H9 (cell line): ENCODE results near the gene IFI27L1. TPM values are rescaled to one million over a fixed set of nuclear protein-coding genes. Genes with fewer than 3 reads are reported as not detected.

Experiments
- DNase-seq: peaks from one replicate; pipeline ENCODE4 v3.0.0-alpha.2; 2017
- H2AFZ ChIP-seq: one replicate; pipeline ENCODE4 v1.6.1; 2013; ENCODE audit warnings: mild to moderate bottlenecking, low read length, control low read depth, moderate library complexity
- H2AK5ac ChIP-seq: 2 replicates; pipeline ENCODE4 v1.6.1; 2013; ENCODE audit warnings: low read length, control low read depth, mixed read lengths; ENCODE audit not compliant: insufficient read length
- H2BK120ac ChIP-seq: one replicate; pipeline ENCODE4 v1.6.1; 2013; ENCODE audit warnings: low read depth, mild to moderate bottlenecking, low read length, control low read depth, inconsistent platforms; ENCODE audit not compliant: poor library complexity, severe bottlenecking
- H2BK12ac ChIP-seq: 2 replicates; pipeline ENCODE4 v1.6.1; 2013; ENCODE audit warnings: low read length, control low read depth, mixed read lengths, low read depth; ENCODE audit not compliant: insufficient read length
- H2BK15ac ChIP-seq: 2 replicates; pipeline ENCODE4 v1.6.1; 2013; ENCODE audit warnings: low read depth, low read length, control low read depth
- H2BK20ac ChIP-seq: one replicate; pipeline ENCODE4 v1.6.1; 2013; ENCODE audit warnings: low read depth, mild to moderate bottlenecking, low read length, control low read depth, inconsistent platforms; ENCODE audit not compliant: poor library complexity, severe bottlenecking
- H2BK5ac ChIP-seq: 2 replicates; pipeline ENCODE4 v1.6.1; 2013; ENCODE audit warnings: low read length, control low read depth, mixed read lengths; ENCODE audit not compliant: insufficient read length
- H3K14ac ChIP-seq: 2 replicates; pipeline ENCODE4 v1.6.1; 2013; ENCODE audit warnings: low read length, control low read depth; ENCODE audit not compliant: insufficient read depth
- H3K18ac ChIP-seq: 2 replicates; pipeline ENCODE4 v1.6.1; 2013; ENCODE audit warnings: low read depth, mild to moderate bottlenecking, mixed read lengths, low read length, control low read depth; ENCODE audit not compliant: insufficient read length
- H3K23ac ChIP-seq: 2 replicates; pipeline ENCODE4 v1.6.1; 2013; ENCODE audit warnings: low read length, control low read depth, mixed read lengths, low read depth; ENCODE audit not compliant: insufficient read length
- H3K23me2 ChIP-seq: 2 replicates; pipeline ENCODE4 v1.6.1; 2013; ENCODE audit warnings: low read depth, mild to moderate bottlenecking, mixed read lengths, low read length, control low read depth; ENCODE audit not compliant: insufficient read length, poor library complexity, severe bottlenecking
- H3K27ac ChIP-seq: 2 replicates; pipeline ENCODE4 v1.5.1; 2013; ENCODE audit warnings: low read length, control low read depth, mixed read lengths, low read depth; ENCODE audit not compliant: insufficient read length
- H3K27me3 ChIP-seq: 2 replicates; pipeline ENCODE4 v1.6.1; 2013; ENCODE audit warnings: low read length, control low read depth, inconsistent platforms; ENCODE audit not compliant: insufficient read depth
- H3K4ac ChIP-seq: 2 replicates; pipeline ENCODE4 v1.6.1; 2013; ENCODE audit warnings: low read depth, mild to moderate bottlenecking, control low read depth, inconsistent platforms, low read length, moderate library complexity
- H3K4me1 ChIP-seq: 2 replicates; pipeline ENCODE4 v1.6.1; 2013; ENCODE audit warnings: low read length, control low read depth, inconsistent platforms; ENCODE audit not compliant: insufficient read depth
- H3K4me2 ChIP-seq: 2 replicates; pipeline ENCODE4 v1.6.1; 2013; ENCODE audit warnings: low read length, control low read depth, mixed read lengths; ENCODE audit not compliant: insufficient read length, insufficient read depth
- H3K56ac ChIP-seq: 2 replicates; pipeline ENCODE4 v1.6.1; 2013; ENCODE audit warnings: low read depth, mild to moderate bottlenecking, mixed read lengths, low read length, control low read depth; ENCODE audit not compliant: insufficient read length
- H3K79me1 ChIP-seq: 2 replicates; pipeline ENCODE4 v1.6.1; 2013; ENCODE audit warnings: low read depth, mild to moderate bottlenecking, moderate library complexity, low read length, control low read depth, inconsistent platforms; ENCODE audit not compliant: insufficient read depth, poor library complexity, severe bottlenecking
- H3K79me2 ChIP-seq: 2 replicates; pipeline ENCODE4 v1.6.1; 2013; ENCODE audit warnings: low read length, control low read depth, inconsistent platforms; ENCODE audit not compliant: insufficient read depth
- H3K9ac ChIP-seq: 2 replicates; pipeline ENCODE4 v1.6.1; 2013; ENCODE audit warnings: low read length, control low read depth, mixed read lengths; ENCODE audit not compliant: insufficient read length; ENCODE audit errors: extremely low read depth
- H3K9me3 ChIP-seq: one replicate; pipeline ENCODE4 v1.6.1; 2013; ENCODE audit warnings: low read depth, low read length, inconsistent platforms; ENCODE audit not compliant: control insufficient read depth
- H3T11ph ChIP-seq: one replicate; pipeline ENCODE4 v1.6.1; 2013; ENCODE audit warnings: mild to moderate bottlenecking, low read length, control low read depth, inconsistent platforms
- H4K20me1 ChIP-seq: one replicate; pipeline ENCODE4 v1.6.1; 2013; ENCODE audit not compliant: control insufficient read depth, insufficient read length, insufficient read depth
- H4K5ac ChIP-seq: 2 replicates; pipeline ENCODE4 v1.6.1; 2013; ENCODE audit warnings: low read depth, mild to moderate bottlenecking, mixed read lengths, low read length, control low read depth; ENCODE audit not compliant: insufficient read length
- H4K8ac ChIP-seq: replicated peaks from 2 replicates; pipeline ENCODE4 v1.6.1; 2013; ENCODE audit warnings: low read length, control low read depth, mixed read lengths, low read depth; ENCODE audit not compliant: insufficient read length
- H4K91ac ChIP-seq: 2 replicates; pipeline ENCODE4 v1.6.1; 2013; ENCODE audit warnings: low read depth, mild to moderate bottlenecking, moderate library complexity, mixed read lengths, low read length, control low read depth; ENCODE audit not compliant: insufficient read length
- H3K27ac Mint-ChIP-seq, 3 experiments: 2 replicates in 2 of 3; 3 replicates in 1 of 3; pipeline ENCODE4 v1.8.0; 2020 to 2021; ENCODE audit warnings: mixed read lengths in 3 of 3, mild to moderate bottlenecking in 1 of 3, moderate library complexity in 1 of 3
- H3K27me3 Mint-ChIP-seq: 2 replicates; pipeline ENCODE4 v1.8.0; 2021; ENCODE audit warnings: low read depth, mild to moderate bottlenecking, moderate library complexity, mixed read lengths
- H3K36me3 Mint-ChIP-seq, 3 experiments: 2 replicates in 2 of 3; 3 replicates in 1 of 3; pipeline ENCODE4 v1.8.0; 2020 to 2021; ENCODE audit warnings: low read depth in 3 of 3, mixed read lengths in 3 of 3; ENCODE audit not compliant: insufficient read depth in 1 of 3
- H3K4me1 Mint-ChIP-seq, 2 experiments: 2 replicates each; pipeline ENCODE4 v1.8.0; 2020; ENCODE audit warnings: mixed read lengths in 2 of 2
- H3K4me3 Mint-ChIP-seq, 2 experiments: 2 replicates in 1 of 2; 3 replicates in 1 of 2; pipeline ENCODE4 v1.8.0; 2020 to 2021; ENCODE audit warnings: mild to moderate bottlenecking in 2 of 2, mixed read lengths in 2 of 2, moderate library complexity in 1 of 2
- H3K9me3 Mint-ChIP-seq, 2 experiments: 2 replicates in 1 of 2; 3 replicates in 1 of 2; pipeline ENCODE4 v1.8.0; 2020; ENCODE audit warnings: mild to moderate bottlenecking in 2 of 2, mixed read lengths in 2 of 2, moderate library complexity in 1 of 2
- CTCF ChIP-seq: fragments of 200-600 bp; sonication (generic); conservative IDR thresholded peaks from 3 replicates; pipeline ENCODE4 v1.8.0; 2021; ENCODE audit warnings: antibody characterized with exemption, mild to moderate bottlenecking
- WGBS: extraction: QIAGEN DNeasy Blood & Tissue Kit; methylation state at CpG from one replicate; pipeline ENCODE4 v1.1.7; 2013; ENCODE audit warnings: missing lambda C conversion rate, low lambda C conversion rate, mixed read lengths; ENCODE audit not compliant: insufficient read length; ENCODE audit errors: extremely low coverage; 5-methylcytosine and 5-hydroxymethylcytosine counted together
- total RNA-seq: library from RNA; stranded (reverse); gene quantifications from 2 replicates; pipeline ENCODE4 v1.2.1, GENCODE V29; 2021

Gene IFI27L1
- total RNA-seq, 1 experiment from 2014 or later = 27.4 TPM

DNA sequence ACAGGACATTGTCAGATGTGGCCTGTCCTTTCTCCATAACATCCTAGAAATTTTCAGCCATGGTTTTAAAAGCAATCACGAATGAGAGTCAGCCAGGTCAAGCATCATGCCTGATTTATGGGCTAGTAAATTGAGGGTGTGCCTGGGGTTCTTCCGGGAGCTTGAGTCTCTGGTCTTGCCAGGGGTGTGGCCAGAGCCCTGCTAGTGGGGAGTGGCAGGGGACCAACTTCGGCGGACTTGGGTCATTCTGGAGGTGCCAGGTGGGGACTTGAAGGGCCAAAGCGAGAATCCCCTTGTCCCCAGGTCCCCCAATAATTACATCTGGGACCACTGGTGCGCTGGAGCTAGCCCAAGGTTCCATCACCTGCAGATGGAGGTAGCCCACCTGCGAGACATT lies 49.2 kb upstream of the IFI27L1 start:
- no peak overlapping the region for H2AFZ ChIP-seq
- Mint-ChIP-seq H3K4me1 (peaks cover 25 to 33% of the 10 kb centered on the region in 2 experiments), H3K9me3 (peaks cover 0 to 2% of the 10 kb centered on the region in 2 experiments; a peak in 3 of 5 replicates), H3K36me3 (peaks cover 4 to 15% (median 12%) of the 10 kb centered on the region in 3 experiments), H3K27me3 (peaks cover 4% of the 10 kb centered on the region; the same call in 1 of the 2 replicates), H3K4me3 (no peak overlapping the region), H3K27ac (no peak overlapping the region)
- no peak overlapping the region for H3K23ac ChIP-seq
- no peak overlapping the region for H4K5ac ChIP-seq
- H2BK15ac ChIP-seq = no peak overlapping the region
- H3K4me1 ChIP-seq = no peaks in the 10 kb centered on the region
- no peak overlapping the region for H2BK5ac ChIP-seq
- H3K56ac ChIP-seq = no peak overlapping the region
- no peak overlapping the region for H2AK5ac ChIP-seq
- no peaks in the 10 kb centered on the region for H3K27me3 ChIP-seq
- no peaks in the 10 kb centered on the region for H3K79me2 ChIP-seq
- no peaks in the 10 kb centered on the region for H3K9me3 ChIP-seq
- H3K4me2 ChIP-seq = no peak overlapping the region
- no peaks in the 10 kb centered on the region for H4K20me1 ChIP-seq
- TF ChIP-seq CTCF = no peak
- no peak overlapping the region for H3T11ph ChIP-seq
- H3K23me2 ChIP-seq = no peaks in the 10 kb centered on the region
- no peak overlapping the region for H3K4ac ChIP-seq
- no peak overlapping the region for H2BK120ac ChIP-seq
- no peak overlapping the region for H3K27ac ChIP-seq
- no peak overlapping the region for H4K91ac ChIP-seq
- H2BK20ac ChIP-seq = no peak overlapping the region
- H3K18ac ChIP-seq = no peak overlapping the region
- WGBS = no CpG with 5 or more reads among the region's 7 CpGs
- H4K8ac ChIP-seq = no peak overlapping the region
- no peak overlapping the region for H3K9ac ChIP-seq
- no peak overlapping the region for H2BK12ac ChIP-seq
- H3K14ac ChIP-seq = no peak overlapping the region
- no peaks in the 10 kb centered on the region for H3K79me1 ChIP-seq
- DNase-seq = no peak
